K562 (cell line): ENCODE data around the gene UBALD2.

Source experiments
- CREB1 ChIP-seq, 2 experiments: sonication (generic) in 1 of 2; formaldehyde crosslinking in 1 of 2; IDR thresholded peaks; 2 replicates each; pipeline versions ENCODE4 v1.6.1 to v1.8.0; 2012 to 2022; ENCODE audit warnings: inconsistent platforms in 1 of 2, mild to moderate bottlenecking in 1 of 2, missing genetic modification reagents in 1 of 2, moderate library complexity in 1 of 2
- NFRKB ChIP-seq: fragments of 450-650 bp; IDR thresholded peaks from 2 replicates; pipeline ENCODE4 v1.6.1; 2016; ENCODE audit warnings: low read depth
- POLR2AphosphoS5 ChIP-seq: IDR thresholded peaks from 2 replicates; pipeline ENCODE4 v1.6.1; 2011; ENCODE audit warnings: mild to moderate bottlenecking, low read depth, low read length, moderate library complexity; ENCODE audit not compliant: control insufficient read depth, insufficient read depth
- RAD51 ChIP-seq: fragments of 450-650 bp; IDR thresholded peaks from 2 replicates; pipeline ENCODE4 v1.7.1; 2016; ENCODE audit warnings: low read depth, mild to moderate bottlenecking, borderline replicate concordance
- SAFB ChIP-seq: fragments of 200-400 bp; formaldehyde crosslinking; IDR thresholded peaks from 2 replicates; pipeline ENCODE4 v1.6.1; 2017; ENCODE audit warnings: low read depth, low read length, borderline replicate concordance
- XRCC4 ChIP-seq: IDR thresholded peaks from one replicate; pipeline ENCODE4 v1.6.1; 2011; ENCODE audit not compliant: insufficient read depth, insufficient read length; ENCODE audit errors: extremely low read depth
- ZFX ChIP-seq: sonication (generic); formaldehyde crosslinking; IDR thresholded peaks from 2 replicates; pipeline ENCODE4 v1.8.0; 2022; ENCODE audit warnings: mild to moderate bottlenecking, missing genetic modification reagents, moderate library complexity
- ZNF224 ChIP-seq: sonication (generic); formaldehyde crosslinking; IDR thresholded peaks from 2 replicates; pipeline ENCODE4 v1.8.0; 2022; ENCODE audit warnings: mild to moderate bottlenecking, missing genetic modification reagents
- ZNF695 ChIP-seq: fragments of 450-650 bp; formaldehyde crosslinking; IDR thresholded peaks from 2 replicates; pipeline ENCODE4 v1.4.0; 2020; ENCODE audit warnings: mild to moderate bottlenecking, moderate library complexity
- TF ChIP-seq, protein P1 (sequence below), 3 experiments: IDR thresholded peaks in 2 of 3; conservative IDR thresholded peaks in 1 of 3; 2 replicates each; pipeline ENCODE4 v1.5.1; 2011 to 2012; ENCODE audit warnings: low read length in 3 of 3, mild to moderate bottlenecking in 3 of 3, control low read depth in 2 of 3, improper control_type of control experiment in 1 of 3, inconsistent platforms in 1 of 3, low read depth in 1 of 3, mixed read lengths in 1 of 3, moderate library complexity in 1 of 3; ENCODE audit not compliant: insufficient read depth in 2 of 3
- TF ChIP-seq, protein P2 (sequence below): sonication (generic); formaldehyde crosslinking; IDR thresholded peaks from 2 replicates; pipeline ENCODE4 v1.8.0; 2023; ENCODE audit warnings: missing genetic modification reagents, mild to moderate bottlenecking, borderline replicate concordance

DNA sequence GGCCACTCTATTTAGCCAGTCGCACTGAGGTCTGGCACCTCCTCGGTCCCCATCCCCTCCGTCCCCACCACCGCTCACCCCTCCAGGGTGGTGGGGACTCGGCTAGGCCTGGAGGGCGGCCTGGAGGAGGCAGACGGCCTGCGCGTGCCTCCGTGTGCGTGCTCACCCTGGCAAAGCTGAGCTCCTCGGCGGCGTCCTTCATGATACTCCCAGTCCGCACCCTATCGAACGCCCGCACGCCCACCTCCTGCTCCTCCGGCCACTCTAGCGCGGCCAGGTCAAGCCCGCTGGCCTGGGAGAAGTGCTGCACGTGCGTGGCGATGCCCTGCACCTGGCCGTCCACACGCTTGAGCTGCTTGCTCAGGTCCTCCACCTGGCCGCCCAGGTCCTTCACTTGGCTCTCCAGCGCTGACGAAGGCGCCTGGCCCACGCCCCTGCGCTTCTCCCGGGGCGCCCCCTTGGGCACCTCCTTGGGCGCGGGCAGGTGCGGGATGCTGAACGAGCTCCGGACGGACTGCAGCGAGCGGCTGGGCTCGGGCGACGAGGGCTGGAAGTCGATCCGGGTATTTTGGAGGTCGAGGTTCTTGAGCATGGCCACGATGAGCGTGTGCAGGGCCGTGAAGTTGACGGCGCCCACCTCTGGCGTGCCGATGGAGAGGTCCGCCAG, 42.3 kb downstream of the UBALD2 start:
- TF ChIP-seq POLR2AphosphoS5: no peak
- TF ChIP-seq, protein P1, sequence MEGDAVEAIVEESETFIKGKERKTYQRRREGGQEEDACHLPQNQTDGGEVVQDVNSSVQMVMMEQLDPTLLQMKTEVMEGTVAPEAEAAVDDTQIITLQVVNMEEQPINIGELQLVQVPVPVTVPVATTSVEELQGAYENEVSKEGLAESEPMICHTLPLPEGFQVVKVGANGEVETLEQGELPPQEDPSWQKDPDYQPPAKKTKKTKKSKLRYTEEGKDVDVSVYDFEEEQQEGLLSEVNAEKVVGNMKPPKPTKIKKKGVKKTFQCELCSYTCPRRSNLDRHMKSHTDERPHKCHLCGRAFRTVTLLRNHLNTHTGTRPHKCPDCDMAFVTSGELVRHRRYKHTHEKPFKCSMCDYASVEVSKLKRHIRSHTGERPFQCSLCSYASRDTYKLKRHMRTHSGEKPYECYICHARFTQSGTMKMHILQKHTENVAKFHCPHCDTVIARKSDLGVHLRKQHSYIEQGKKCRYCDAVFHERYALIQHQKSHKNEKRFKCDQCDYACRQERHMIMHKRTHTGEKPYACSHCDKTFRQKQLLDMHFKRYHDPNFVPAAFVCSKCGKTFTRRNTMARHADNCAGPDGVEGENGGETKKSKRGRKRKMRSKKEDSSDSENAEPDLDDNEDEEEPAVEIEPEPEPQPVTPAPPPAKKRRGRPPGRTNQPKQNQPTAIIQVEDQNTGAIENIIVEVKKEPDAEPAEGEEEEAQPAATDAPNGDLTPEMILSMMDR (IDR thresholded peaks at IDR 0.05 in 2 of 3, conservative IDR thresholded peaks at IDR 0.05 in 1 of 3; ENCODE audit: insufficient read depth in 2 of 3, low read depth in 1 of 3, low read length in 3 of 3): no peak
- TF ChIP-seq RAD51: no peak
- no peak for TF ChIP-seq SAFB
- no peak for TF ChIP-seq ZFX
- TF ChIP-seq, protein P2, sequence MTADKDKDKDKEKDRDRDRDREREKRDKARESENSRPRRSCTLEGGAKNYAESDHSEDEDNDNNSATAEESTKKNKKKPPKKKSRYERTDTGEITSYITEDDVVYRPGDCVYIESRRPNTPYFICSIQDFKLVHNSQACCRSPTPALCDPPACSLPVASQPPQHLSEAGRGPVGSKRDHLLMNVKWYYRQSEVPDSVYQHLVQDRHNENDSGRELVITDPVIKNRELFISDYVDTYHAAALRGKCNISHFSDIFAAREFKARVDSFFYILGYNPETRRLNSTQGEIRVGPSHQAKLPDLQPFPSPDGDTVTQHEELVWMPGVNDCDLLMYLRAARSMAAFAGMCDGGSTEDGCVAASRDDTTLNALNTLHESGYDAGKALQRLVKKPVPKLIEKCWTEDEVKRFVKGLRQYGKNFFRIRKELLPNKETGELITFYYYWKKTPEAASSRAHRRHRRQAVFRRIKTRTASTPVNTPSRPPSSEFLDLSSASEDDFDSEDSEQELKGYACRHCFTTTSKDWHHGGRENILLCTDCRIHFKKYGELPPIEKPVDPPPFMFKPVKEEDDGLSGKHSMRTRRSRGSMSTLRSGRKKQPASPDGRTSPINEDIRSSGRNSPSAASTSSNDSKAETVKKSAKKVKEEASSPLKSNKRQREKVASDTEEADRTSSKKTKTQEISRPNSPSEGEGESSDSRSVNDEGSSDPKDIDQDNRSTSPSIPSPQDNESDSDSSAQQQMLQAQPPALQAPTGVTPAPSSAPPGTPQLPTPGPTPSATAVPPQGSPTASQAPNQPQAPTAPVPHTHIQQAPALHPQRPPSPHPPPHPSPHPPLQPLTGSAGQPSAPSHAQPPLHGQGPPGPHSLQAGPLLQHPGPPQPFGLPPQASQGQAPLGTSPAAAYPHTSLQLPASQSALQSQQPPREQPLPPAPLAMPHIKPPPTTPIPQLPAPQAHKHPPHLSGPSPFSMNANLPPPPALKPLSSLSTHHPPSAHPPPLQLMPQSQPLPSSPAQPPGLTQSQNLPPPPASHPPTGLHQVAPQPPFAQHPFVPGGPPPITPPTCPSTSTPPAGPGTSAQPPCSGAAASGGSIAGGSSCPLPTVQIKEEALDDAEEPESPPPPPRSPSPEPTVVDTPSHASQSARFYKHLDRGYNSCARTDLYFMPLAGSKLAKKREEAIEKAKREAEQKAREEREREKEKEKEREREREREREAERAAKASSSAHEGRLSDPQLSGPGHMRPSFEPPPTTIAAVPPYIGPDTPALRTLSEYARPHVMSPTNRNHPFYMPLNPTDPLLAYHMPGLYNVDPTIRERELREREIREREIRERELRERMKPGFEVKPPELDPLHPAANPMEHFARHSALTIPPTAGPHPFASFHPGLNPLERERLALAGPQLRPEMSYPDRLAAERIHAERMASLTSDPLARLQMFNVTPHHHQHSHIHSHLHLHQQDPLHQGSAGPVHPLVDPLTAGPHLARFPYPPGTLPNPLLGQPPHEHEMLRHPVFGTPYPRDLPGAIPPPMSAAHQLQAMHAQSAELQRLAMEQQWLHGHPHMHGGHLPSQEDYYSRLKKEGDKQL (CRISPR knock-in tag): no peak
- TF ChIP-seq XRCC4: no peak
- no peak for TF ChIP-seq ZNF224 (CRISPR knock-in tag)
- no peak for TF ChIP-seq CREB1 (IDR thresholded peaks at IDR 0.05)
- no peak for TF ChIP-seq CREB1 (CRISPR knock-in tag; IDR thresholded peaks at IDR 0.05)
- no peak for TF ChIP-seq NFRKB
- TF ChIP-seq ZNF695 (CRISPR knock-in tag): no peak
